ENCODE results near the gene ERC1. TPM values are rescaled to one million over a fixed set of nuclear protein-coding genes. Genes with fewer than 3 reads are reported as not detected.

The ERC1 gene
- total RNA-seq, 1 donor from 2014 or later: 30.8 TPM

DNA sequence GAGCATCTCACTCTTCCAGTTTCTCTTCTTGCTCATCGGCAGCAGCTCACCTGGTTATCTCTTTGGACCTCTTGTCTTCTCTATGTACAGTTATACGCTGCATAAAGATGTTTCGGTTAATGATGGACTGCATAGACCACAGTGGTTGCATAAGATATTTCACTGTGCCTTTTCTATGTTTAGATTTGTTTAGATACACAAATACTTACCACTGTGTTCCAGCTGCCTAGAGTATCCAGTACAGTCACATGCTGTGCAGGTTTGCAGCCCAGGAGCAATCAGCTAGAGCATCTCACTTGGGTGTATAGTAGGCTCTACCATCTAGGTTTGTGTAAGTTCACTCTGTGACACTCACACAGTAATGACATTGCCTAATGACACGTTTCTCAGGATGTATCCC, 545.8 kb downstream of the ERC1 start:
- intact Hi-C loops (cut with micrococcal nuclease): no loop called here
- H3K9me3 Mint-ChIP-seq: no peaks in the 10 kb centered on the region
- H3K36me3 Mint-ChIP-seq (ENCODE audit: low read depth): no peaks in the 10 kb centered on the region
- H3K27ac Mint-ChIP-seq: no peak overlapping the region
- DNase-seq: no peak
- H3K4me3 Mint-ChIP-seq: no peak overlapping the region
- peaks cover 23% of the 10 kb centered on the region for H3K4me1 Mint-ChIP-seq
- peaks cover 74% of the 10 kb centered on the region for H3K27me3 Mint-ChIP-seq

DNA sequence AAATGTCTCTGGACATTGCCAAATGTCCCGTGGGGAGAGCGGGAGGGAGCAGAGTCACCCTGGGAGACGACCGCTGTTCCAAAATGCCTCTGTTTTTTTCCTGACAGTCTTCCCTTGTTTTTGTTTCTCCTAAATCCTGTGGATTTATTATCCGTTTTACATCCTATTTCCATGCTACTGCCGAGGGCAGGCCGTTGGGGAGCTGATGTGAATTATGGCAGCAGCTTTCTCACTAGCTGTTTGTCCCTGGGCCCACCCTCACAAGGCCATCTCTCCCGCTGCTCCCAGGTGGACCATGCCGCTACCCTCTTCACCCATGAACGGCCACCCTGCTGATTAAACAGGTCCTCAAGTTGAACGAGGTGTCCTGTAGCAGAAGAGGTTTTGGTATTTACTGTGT, 548.1 kb downstream of the ERC1 start:
- Mint-ChIP-seq H3K4me3 (no peak overlapping the region), H3K36me3 (ENCODE audit: low read depth) (no peaks in the 10 kb centered on the region), H3K4me1 (peaks cover 3% of the 10 kb centered on the region), H3K27me3 (peaks cover 66% of the 10 kb centered on the region), H3K27ac (no peak overlapping the region), H3K9me3 (no peaks in the 10 kb centered on the region)
- intact Hi-C loops (cut with micrococcal nuclease): no loop called here
- DNase-seq: no peak

DNA sequence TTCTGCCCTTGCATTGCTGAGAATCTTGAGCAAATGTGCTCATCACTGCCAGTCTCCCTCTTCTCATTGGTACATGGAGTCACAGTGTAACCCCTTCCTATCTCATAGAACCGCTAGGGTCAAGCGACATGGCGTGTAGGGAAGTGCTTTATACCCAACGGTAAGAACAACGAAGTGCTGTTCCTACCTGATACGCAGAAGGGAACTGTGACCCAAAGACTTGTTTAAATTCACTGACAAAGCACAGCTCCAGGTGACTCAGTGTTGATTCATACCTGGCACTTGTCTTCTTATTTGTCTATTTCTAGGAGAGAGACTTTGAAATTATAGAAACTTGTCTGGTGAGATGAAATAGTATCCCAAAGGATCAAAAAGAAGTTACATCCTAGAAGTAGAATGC, 549.7 kb downstream of the ERC1 start:
- Mint-ChIP-seq H3K4me3 (no peak overlapping the region), H3K9me3 (no peaks in the 10 kb centered on the region), H3K4me1 (no peaks in the 10 kb centered on the region), H3K27ac (no peak overlapping the region), H3K36me3 (ENCODE audit: low read depth) (no peaks in the 10 kb centered on the region), H3K27me3 (peaks cover 66% of the 10 kb centered on the region)
- intact Hi-C loops (cut with micrococcal nuclease): no loop called here
- no peak for DNase-seq

DNA sequence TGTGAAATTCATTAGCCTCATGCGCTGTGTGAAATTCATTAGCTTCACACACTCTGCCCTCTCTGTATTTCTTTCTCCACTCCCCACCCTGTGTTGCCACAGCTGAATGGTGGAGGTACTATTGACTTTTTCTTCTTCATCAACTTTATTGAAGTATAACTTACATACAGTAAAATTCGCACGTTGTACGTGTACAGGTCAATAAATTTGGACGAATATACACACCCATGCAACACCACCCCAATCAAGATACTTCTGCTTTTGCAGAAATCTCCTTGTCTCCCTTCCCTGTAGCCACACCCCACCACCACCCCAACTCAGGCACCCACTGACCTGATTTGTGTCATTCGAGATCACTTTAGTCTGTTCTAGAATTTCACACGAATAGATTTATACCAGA, 551.6 kb downstream of the ERC1 start:
- no peak overlapping the region for H3K4me3 Mint-ChIP-seq
- no peak overlapping the region for H3K27ac Mint-ChIP-seq
- no peaks in the 10 kb centered on the region for H3K4me1 Mint-ChIP-seq
- no peaks in the 10 kb centered on the region for H3K9me3 Mint-ChIP-seq
- intact Hi-C loops (cut with micrococcal nuclease): no loop called here
- H3K36me3 Mint-ChIP-seq (ENCODE audit: low read depth): no peaks in the 10 kb centered on the region
- DNase-seq: no peak
- H3K27me3 Mint-ChIP-seq: peaks cover 57% of the 10 kb centered on the region

DNA sequence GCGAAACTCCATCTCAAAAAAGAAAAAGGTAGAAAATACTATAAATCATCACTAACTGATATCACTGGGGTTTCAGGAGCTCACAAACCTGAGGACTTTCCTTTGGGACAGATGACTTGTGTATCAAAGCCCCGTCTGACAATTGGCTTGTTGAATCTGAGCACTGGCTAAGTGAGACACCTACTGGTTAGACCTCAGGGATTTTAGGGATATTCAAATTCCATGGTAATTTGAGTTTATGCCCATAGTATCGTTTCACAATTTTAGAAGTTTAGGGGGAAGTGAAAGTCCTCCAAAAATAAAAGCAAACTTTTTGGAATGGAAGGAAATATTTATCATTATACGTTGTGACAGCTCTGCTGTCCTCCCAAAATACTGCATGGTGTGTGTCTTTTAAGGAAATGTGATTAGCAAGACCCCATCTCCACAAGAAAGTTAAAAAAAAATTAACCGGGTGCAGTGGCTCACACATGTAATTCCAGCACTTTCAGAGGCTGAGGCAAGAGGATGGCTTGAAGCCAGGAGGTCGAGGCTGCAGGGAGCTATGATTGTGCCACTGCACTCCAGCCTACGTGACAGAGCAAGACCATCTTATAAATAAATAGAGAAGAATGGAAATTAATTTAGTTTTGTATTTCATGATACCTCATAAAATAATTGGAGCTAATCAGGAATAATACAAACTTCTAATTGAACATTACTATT, 554.1 kb downstream of the ERC1 start:
- Mint-ChIP-seq H3K4me1 (no peaks in the 10 kb centered on the region), H3K9me3 (peaks cover 5% of the 10 kb centered on the region), H3K4me3 (no peak overlapping the region), H3K36me3 (ENCODE audit: low read depth) (no peaks in the 10 kb centered on the region), H3K27me3 (peaks cover 41% of the 10 kb centered on the region), H3K27ac (no peak overlapping the region)
- DNase-seq: no peak
- intact Hi-C loops (cut with micrococcal nuclease): no loop called here

Other genes with a start within 250 kb of the ERC1 start
- 156 TPM in 2 replicates for gene WNK1, start 238.6 kb upstream of the ERC1 start, total RNA-seq
- gene RAD52, start 41.5 kb upstream of the ERC1 start, total RNA-seq: 15.2 and 15.7 TPM in 2 replicates

Measured in activated CD4-positive, alpha-beta T cell treated with anti-CD3 and anti-CD28 coated beads, Interleukin-2, amount 10 ng/mL, durations not matched to agents 24 days and 14 days (primary cell).